NCI-H146 (cell line): ENCODE data around the gene ZFP36L2.

ENCODE experiments used
- DNase-seq: peaks from one replicate; lab custom pipeline; 2025; lab: John Stamatoyannopoulos, UW

Gene ZFP36L2

DNA sequence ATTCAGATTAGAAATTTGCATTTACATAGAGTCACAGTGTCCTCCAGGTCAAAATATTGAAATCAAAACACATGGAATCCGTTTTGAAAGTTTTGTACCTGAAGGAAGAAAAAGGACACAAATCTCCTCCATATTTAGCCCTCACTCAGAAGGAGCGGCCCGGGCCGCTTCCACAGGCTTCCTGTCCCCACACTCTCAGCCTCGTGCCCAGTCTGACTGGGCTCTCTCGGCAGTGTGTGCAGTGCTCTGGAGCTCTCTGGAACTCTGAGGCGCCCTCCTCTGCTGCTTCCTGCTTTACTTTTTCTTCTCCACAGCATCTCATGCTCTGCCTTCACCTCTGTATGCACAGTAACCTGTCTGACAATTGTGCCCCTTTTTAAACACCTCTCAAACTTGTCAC lies 22.2 kb upstream of the ZFP36L2 start:
- DNase-seq = no peak

- no peak for DNase-seq
These were observed 20.2 kb upstream of the ZFP36L2 start for GRCh38 chr2:43246641-43247040.

DNA sequence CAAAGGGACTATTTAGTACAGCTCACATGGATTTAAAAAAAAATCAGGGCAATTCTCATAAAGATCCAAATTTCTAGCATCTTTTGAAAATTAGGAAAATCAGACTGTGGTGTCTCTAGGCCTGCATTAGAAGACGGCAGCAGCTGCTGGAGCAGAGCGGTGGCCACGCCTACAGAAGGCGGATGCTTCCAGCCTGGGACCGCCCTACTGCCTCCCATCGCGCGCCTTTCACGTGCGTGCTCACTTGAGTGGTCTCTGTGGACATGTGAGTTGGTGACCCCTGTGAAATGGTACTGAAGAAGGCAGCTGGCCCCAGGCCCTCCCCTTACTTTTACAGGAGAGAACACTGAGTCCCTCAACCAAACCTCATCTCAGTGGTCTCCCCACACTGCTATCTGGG lies 15.2 kb upstream of the ZFP36L2 start:
- no peak for DNase-seq

- DNase-seq = no peak
These were observed 14.4 kb upstream of the ZFP36L2 start for GRCh38 chr2:43240766-43241150.

DNA sequence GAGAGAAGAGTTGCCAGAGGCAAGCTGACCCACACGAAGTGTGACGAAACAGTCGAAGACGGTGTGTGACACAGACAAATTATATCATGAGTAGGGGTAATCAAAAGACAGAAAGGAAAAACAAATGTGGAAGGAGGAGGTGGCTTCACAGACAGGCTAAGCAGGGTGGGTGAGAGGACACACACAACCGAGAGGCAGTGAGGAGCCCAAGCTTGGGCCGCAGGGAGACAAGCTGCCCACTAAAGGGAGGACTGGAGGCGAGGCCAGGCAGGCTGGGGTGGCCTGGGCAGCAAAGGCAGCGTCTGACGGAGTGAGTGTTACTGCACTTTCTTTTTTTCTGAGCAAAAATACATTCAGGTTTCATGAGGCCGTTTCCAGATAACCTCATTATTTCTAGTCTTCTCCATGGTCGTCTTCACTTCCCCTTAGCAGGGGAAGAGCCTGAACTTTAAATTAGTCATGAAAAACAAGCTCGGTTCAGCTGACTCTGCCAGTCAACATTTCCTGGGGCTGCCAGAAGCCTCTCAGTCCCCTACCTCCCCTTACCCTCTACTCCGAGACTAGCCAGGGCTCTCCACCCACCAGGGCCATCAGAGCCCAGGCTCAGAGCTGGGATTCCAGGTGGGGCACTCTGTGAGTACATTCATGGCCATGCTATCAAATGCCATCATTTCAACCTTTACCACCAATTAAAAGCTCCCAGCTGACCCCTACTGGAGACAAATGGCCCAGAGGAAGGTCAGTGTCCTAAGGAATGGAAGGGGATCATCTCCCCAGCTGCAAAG lies 13.8 kb upstream of the ZFP36L2 start:
- DNase-seq = no peak

DNA sequence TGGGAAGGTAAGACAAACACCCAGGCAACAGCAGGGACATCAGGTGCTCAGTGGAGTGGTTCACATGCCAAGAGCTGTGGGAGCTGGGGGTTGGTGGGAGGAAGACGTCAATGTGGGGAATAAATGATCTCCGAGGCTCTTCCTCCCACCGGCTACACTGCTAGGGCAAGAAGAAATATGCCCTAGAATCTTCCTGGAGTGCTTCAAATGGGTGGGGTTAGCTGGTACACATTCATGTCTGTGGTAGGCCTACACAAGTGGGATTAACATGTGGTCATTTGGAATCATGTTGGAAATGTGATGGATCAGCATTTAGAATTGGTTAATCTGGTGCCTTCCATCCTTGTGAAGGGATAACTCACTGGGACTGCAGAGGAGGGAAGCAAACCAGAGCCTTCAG lies 12.4 kb upstream of the ZFP36L2 start:
- DNase-seq = no peak

- DNase-seq = no peak
These were observed 11.8 kb upstream of the ZFP36L2 start for GRCh38 chr2:43238176-43238575.

- DNase-seq = no peak
These were observed 7.1 kb upstream of the ZFP36L2 start for GRCh38 chr2:43233218-43234212.

DNA sequence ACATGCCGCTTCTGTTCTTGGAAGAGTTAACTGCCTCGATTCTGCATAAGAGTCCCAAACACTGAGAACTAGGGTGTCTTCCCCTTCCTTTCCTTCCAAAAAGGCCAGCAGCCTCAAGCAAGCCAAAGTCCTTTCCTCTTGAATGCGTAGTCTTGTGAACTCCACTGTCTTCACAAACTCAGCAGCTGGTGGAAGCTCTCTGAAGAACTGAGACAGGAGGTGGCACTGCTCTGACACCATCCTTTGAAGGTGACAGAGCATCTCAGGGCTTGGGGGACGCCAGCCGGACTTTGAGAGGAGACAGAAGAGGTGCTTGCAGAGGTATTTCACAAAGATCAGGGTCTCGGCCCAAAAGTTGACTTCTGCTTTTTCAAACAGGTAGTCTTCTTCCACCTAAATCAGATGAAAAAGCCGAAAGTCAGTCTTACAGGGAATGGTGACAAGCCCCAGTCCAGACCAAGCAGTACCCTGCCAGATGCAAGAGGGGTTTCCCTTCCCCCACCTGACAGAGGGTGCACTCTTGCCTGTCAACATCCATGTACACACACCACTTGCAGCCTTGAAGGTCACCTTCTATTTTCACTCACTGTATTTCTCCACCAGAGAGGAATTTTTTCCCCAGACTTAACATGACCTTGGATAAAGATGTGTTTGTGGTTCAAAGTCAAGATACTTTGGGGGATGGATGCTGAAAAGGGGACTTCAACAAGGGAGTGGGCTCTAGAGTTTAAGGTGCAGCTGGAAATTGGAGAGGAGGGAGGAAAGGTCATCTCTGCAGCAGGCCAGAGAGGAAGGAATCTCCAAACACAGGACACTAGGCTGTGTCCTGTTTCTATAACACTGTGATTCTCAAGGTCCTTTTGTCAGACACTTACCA lies 4.8 kb upstream of the ZFP36L2 start:
- DNase-seq = no peak

- no peak for DNase-seq
These were observed 4.0 kb upstream of the ZFP36L2 start for GRCh38 chr2:43230351-43230885.

DNA sequence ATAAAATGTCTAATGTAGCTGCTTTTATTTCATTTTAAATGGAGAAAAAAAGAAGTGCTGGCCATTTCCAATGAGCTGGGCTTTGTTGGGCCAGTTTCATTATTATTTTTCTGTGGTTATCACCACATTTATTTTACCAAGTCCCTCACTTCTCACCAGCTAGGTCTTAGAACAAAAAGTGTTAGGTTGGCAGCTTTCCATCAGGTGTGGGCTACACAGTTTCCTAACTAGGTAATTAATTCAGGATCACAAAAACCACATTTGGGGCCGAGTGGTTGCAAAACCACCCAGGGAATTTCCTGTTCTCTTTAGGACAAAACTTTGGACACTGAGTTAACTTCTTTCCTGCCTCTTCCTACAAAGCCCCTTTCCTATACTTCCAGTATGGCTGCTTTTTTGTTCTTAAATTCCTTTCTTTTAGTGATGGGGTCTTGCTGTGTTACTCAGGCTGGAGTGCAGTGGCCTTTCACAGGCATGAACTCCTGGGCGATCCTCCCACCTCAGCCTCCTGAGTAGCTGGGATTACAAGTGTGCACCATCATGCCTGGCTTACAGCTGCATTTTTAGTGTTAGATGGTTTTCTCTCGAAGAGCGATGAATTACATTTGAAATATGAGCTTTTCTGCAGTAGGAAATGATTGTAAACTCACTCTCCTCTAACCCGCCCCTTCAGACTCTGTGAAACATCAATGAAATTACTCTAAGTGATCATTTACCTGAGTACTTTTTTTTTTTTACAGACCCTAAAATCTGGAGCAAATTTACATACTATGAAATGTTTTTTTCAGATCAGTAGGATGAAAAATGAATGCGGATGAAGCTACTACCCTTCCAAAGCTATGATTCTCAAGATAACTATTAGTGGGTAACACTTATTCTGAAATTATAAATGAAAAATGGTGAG lies 2.6 kb upstream of the ZFP36L2 start:
- no peak for DNase-seq

GRCh38 chr2:43228321-43228751 lies 1.9 kb upstream of the ZFP36L2 start:
- DNase-seq = no peak

- no peak for DNase-seq
These were observed 1.4 kb upstream of the ZFP36L2 start for GRCh38 chr2:43227830-43228281.

GRCh38 chr2:43226955-43227829 lies 786 bp upstream of the ZFP36L2 start:
- DNase-seq = peak; percentile 83

GRCh38 chr2:43225788-43226557 lies 433 bp downstream of the ZFP36L2 start:
- DNase-seq = peak; percentile 68

GRCh38 chr2:43225093-43225787 lies 1.2 kb downstream of the ZFP36L2 start:
- DNase-seq = no peak

- DNase-seq = no peak
These were observed 1.8 kb downstream of the ZFP36L2 start for GRCh38 chr2:43224571-43225092.

GRCh38 chr2:43224131-43224570 lies 2.3 kb downstream of the ZFP36L2 start:
- no peak for DNase-seq
